Muscle of arm (tissue), 12 donors: ENCODE results near the gene TPST2. TPM values are rescaled to one million over a fixed set of nuclear protein-coding genes. Genes with fewer than 3 reads are reported as not detected.

Experiments
- DNase-seq: peaks from one replicate; pipeline ENCODE4 v3.0.0-alpha.2; 2013
- polyA plus RNA-seq, 12 donors: library from polyadenylated mRNA; unstranded; fragments of 120-200 nt; gene quantifications; one replicate each; pipeline ENCODE4 v1.2.1, GENCODE V29; 2013; ENCODE audit not compliant: insufficient read length in 12 of 12

The TPST2 gene
- polyA plus RNA-seq, 12 donors: 5.0 to 31.4 (median 7.0) TPM; not detected in 1

DNA sequence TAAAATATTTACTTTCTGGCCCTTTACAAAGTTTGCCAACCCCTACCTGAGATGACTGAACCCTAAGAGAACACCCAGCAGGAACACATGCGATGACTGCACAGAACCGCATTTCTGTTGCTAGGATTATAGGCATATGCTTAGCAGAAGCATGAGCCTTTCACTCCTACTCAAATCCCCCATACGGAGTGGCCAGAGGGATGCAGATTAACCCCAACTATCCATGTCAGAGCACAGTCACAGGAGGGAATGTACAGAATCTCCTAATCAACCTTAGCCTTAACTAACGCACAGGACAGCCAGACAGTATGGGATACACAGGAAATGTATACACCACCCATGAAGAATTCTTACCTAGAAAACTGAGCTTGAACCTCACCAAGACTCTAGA is 112.6 kb downstream of the TPST2 start:
- no peak for DNase-seq

DNA sequence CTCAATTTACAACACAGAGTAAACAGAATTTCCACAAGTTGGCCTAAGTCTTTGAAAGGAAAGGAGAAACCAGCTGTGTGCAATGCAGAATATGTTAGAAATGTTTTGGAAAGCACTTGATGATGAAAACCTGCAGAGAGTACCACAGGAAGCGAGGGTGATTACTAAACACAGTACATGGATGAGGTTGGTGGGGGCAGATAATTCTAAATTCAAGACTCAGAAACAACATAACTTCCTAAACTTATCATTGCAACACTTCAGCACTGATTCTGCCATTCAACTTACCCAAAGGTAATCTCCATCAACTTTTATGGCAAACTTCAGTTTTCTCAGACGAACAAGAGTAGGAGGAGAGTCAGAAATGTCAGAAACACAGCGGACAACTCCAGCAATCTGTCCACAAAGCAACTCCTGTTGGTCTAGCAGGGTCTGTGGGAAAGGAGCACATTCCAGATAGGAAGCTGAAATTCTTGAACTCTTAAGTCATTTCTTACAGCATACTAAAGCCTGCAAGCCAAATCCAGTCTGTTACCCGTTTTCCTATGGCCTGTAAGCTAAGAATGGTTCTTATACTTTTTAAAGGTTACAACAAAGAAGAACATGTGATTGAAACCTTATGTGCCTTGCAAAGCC is 113.1 kb downstream of the TPST2 start:
- no peak for DNase-seq

DNA sequence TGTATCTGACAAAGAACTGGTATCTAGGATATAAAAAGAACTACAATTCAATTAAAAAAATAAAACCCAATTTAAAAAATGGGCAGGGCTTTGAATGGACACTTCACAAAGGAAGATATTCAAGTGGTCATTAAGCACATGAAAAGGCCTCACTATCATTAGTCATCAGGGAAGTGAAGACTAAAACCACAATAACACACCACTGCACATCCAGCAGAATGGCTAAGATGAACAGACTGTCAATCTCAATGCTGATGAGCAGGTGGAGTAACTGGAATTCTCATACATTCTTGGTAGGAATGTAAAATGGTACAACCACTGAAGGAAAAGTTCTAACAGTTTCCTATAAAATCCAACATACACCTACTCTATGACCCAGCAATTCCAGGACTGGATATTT is 115.2 kb downstream of the TPST2 start:
- no peak for DNase-seq

Other genes with a start within 250 kb of the TPST2 start
- gene ASPHD2, start 160.9 kb downstream of the TPST2 start, polyA plus RNA-seq: 1 to 10 TPM in 7 of 12 donors, under 1 TPM in 4, not detected in 1; 0.56 to 3.1 (median 1.4) TPM
- gene HPS4, start 106.3 kb downstream of the TPST2 start, polyA plus RNA-seq: 10 to 100 TPM in 11 of 12 donors, not detected in 1; 12.8 to 41.2 (median 18.6) TPM
- 10 to 100 TPM in 11 of 12 donors, not detected in 1; 21.0 to 34.1 (median 27.8) TPM for gene SRRD, start 106.3 kb downstream of the TPST2 start, polyA plus RNA-seq
- gene TFIP11, start 77.7 kb downstream of the TPST2 start, polyA plus RNA-seq: 10 to 100 TPM in 11 of 12 donors, not detected in 1; 18.2 to 29.5 (median 23.8) TPM
- gene CRYBB1, start 27.9 kb upstream of the TPST2 start, polyA plus RNA-seq: 1 to 10 TPM in 8 of 12 donors, under 1 TPM in 2, not detected in 2; 0.71 to 2.2 (median 1.1) TPM
- gene CRYBA4, start 31.8 kb upstream of the TPST2 start, polyA plus RNA-seq: not detected
- 1 to 10 TPM in 5 of 12 donors, under 1 TPM in 6, not detected in 1; 0.08 to 7.3 (median 0.86) TPM for gene MIAT, start 67.5 kb upstream of the TPST2 start, polyA plus RNA-seq